GM18498 (cell line): ENCODE results near the gene PIN1.

Source experiments
- ATAC-seq: cut with Tn5 transposase; IDR thresholded peaks from one replicate; pipeline ENCODE4 v1.9.1; 2021; ENCODE audit warnings: mild to moderate bottlenecking, moderate library complexity; ENCODE audit not compliant: unreplicated experiment

PIN1 gene

GRCh38 chr19:9883231-9883758 lies 48.2 kb downstream of the PIN1 start:
- no peak for ATAC-seq

DNA sequence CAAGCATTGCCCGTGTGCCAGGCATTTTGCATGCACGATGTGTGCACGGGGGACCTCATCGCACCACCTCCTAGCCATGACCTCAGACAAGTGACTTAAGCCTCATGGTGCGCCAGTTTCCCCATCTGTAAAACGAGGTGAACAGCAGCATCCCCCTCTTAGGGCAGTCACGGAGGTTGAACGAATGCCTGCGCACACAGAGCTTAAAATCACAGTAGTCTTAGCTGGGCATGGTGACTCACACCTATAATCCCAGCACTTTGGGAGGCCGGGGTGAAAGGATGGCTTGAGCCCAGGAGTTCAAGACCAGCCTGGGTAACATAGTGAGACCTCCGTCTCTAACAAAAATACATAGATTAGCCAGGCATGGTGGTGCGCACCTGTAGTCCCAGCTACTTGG lies 48.6 kb downstream of the PIN1 start:
- ATAC-seq: no peak

GRCh38 chr19:9885077-9885552 lies 50.0 kb downstream of the PIN1 start:
- ATAC-seq: no peak

GRCh38 chr19:9891609-9892373 lies 56.7 kb downstream of the PIN1 start:
- no peak for ATAC-seq
